K562 (cell line): ENCODE measurements around the gene PRRT1. TPM values are rescaled to one million over a fixed set of nuclear protein-coding genes. Genes with fewer than 3 reads are reported as not detected.

ENCODE experiments used
- CBX3 ChIP-seq, 2 experiments: IDR thresholded peaks; 1 replicate in 1 of 2; 2 replicates in 1 of 2; pipeline ENCODE4 v1.6.1; 2012; ENCODE audit warnings: inconsistent platforms in 2 of 2, low read length in 2 of 2, borderline replicate concordance in 1 of 2, control low read depth in 1 of 2
- E2F5 ChIP-seq: sonication (generic); formaldehyde crosslinking; IDR thresholded peaks from 2 replicates; pipeline ENCODE4 v1.8.0; 2022; ENCODE audit warnings: mild to moderate bottlenecking, missing genetic modification reagents
- FOXJ2 ChIP-seq: fragments of 200-800 bp; sonication (Bioruptor generic); IDR thresholded peaks from 2 replicates; pipeline ENCODE4 v1.6.1; 2016; ENCODE audit warnings: missing genetic modification characterization, missing compliant biosample characterization
- ID3 ChIP-seq, 2 experiments: fragments of 250-450 bp in 1 of 2; fragments of 450-650 bp in 1 of 2; sonication (Bioruptor Pico) in 1 of 2; IDR thresholded peaks; 2 replicates each; pipeline versions ENCODE4 v1.6.1 to v1.8.0; 2016 to 2021; ENCODE audit warnings: mild to moderate bottlenecking in 2 of 2, moderate library complexity in 2 of 2, missing compliant biosample characterization in 1 of 2, missing genetic modification characterization in 1 of 2
- MYNN ChIP-seq, 2 experiments: sonication (generic); formaldehyde crosslinking in 1 of 2; IDR thresholded peaks; 2 replicates each; pipeline versions ENCODE4 v1.5.0 to v1.6.1; 2016 to 2020; ENCODE audit warnings: antibody characterized with exemption in 1 of 2, missing genetic modification reagents in 1 of 2
- PBX2 ChIP-seq, 2 experiments: IDR thresholded peaks in 1 of 2; conservative IDR thresholded peaks in 1 of 2; 2 replicates each; pipeline ENCODE4 v1.6.1; 2016; ENCODE audit warnings: low read depth in 2 of 2, mild to moderate bottlenecking in 1 of 2, missing compliant biosample characterization in 1 of 2, missing genetic modification characterization in 1 of 2, moderate library complexity in 1 of 2
- SMARCE1 ChIP-seq: fragments of 450-650 bp; IDR thresholded peaks from 2 replicates; pipeline ENCODE4 v1.7.1; 2016; ENCODE audit warnings: mild to moderate bottlenecking
- TRIM25 ChIP-seq: fragments of 450-650 bp; IDR thresholded peaks from 2 replicates; pipeline ENCODE4 v1.7.0; 2016; ENCODE audit warnings: borderline replicate concordance
- polyA plus RNA-seq, 8 experiments: library from polyadenylated mRNA; depleted of rRNA in 4 of 8; stranded (reverse) in 5 of 8; unstranded in 3 of 8; fragments of >200 nt; fragmentation: Nextera tagmentation in 2 of 8; fragmentation: Illumina TruSeq in 1 of 8; extraction: Ambion mirVana in 2 of 8; extraction: Trizol in 1 of 8; gene quantifications; 2 replicates each; pipeline versions ENCODE4 v1.2.1 to v1.2.3, GENCODE V29; 2011 to 2014; ENCODE audit warnings: inconsistent platforms in 1 of 8, missing spikeins in 1 of 8
- total RNA-seq, 7 experiments: library from RNA; depleted of rRNA in 6 of 7; stranded (reverse); fragments of >200 nt in 6 of 7; fragmentation: Illumina TruSeq in 2 of 7; extraction: Trizol in 2 of 7; gene quantifications; 2 replicates each; pipeline versions ENCODE4 v1.2.1 to v1.2.3, GENCODE V29; 2011 to 2021; ENCODE audit warnings: low replicate concordance in 1 of 7

PRRT1 gene
- total and polyA plus RNA-seq, 9 of the 15 experiments (the other 6 are each of a cell fraction or from before 2014, with no cell fraction given) = 0.14 to 3.5 (median 0.41) TPM

- no peak for TF ChIP-seq PBX2 (CRISPR knock-in tag; IDR thresholded peaks at IDR 0.05; ENCODE audit: low read depth)
- TF ChIP-seq PBX2 (tag; conservative IDR thresholded peaks at IDR 0.05; ENCODE audit: low read depth) = no peak
- peak; percentile 14; the same call in 1 of the 2 replicates for TF ChIP-seq SMARCE1
- TF ChIP-seq MYNN (IDR thresholded peaks at IDR 0.05) = peak; percentile 97; the same call in 1 of the 2 replicates
- peak; percentile 64; the same call in 1 of the 2 replicates for TF ChIP-seq MYNN (CRISPR knock-in tag; IDR thresholded peaks at IDR 0.05)
- TF ChIP-seq ID3 (CRISPR knock-in tag; IDR thresholded peaks at IDR 0.05) = no peak
- TF ChIP-seq ID3 (tag; IDR thresholded peaks at IDR 0.05) = 0 out of 2 replicates have a peak, but pooled peaks have one; percentile 18
- TF ChIP-seq TRIM25 = 0 out of 2 replicates have a peak, but pooled peaks have one; percentile 11
- TF ChIP-seq CBX3 (IDR thresholded peaks at IDR 0.05; ENCODE audit: borderline replicate concordance in 1 of 2, low read length in 2 of 2) = peak in 1 of 2 experiments; percentile 12; a peak in 1 of 3 replicates
- 0 out of 2 replicates have a peak, but pooled peaks have one; percentile 9 for TF ChIP-seq FOXJ2 (tag)
- TF ChIP-seq E2F5 (CRISPR knock-in tag) = no peak
Observed at GRCh38 chr6:32152769-32153563, 1.2 kb upstream of the PRRT1 start (continued).
